Measurements from ENCODE around the gene UBAP1.
A peak's percentile ranks its signal among the peaks of the same experiment; 100 is the strongest.
"Not testable (repeated sequence)": the region's sequence is repeated elsewhere in the genome, so short reads cannot be mapped to it uniquely, and the experiment has no call there.

UBAP1 gene

DNA sequence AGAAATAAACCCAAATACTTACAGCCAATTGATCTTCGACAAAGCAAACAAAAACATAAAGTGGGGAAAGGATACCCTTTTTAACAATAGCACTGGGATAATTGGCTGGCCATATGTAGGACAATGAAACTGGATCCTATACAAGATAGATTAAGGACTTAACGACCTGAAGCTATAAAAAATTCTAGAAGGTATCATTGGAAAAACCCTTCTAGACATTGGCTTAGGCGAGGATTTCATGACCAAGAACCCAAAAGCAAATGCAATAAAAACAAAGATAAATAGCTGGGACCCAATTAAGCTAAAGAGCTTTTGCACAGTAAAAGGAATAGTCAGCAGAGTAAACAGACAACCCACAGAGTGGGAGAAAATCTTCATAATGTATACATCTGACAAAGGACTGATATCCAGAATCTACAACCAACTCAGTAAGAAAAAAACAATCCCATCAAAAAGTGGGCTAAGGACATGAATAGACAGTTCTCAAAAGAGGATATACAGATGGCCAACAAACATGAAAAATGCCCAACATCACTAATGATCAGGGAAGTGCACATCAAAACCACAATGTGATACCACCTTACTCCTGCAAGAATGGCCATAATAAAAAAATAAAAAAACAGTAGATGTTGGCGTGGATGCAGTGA, 35.6 kb downstream of the UBAP1 start (continued):
- TF ChIP-seq, protein P1, sequence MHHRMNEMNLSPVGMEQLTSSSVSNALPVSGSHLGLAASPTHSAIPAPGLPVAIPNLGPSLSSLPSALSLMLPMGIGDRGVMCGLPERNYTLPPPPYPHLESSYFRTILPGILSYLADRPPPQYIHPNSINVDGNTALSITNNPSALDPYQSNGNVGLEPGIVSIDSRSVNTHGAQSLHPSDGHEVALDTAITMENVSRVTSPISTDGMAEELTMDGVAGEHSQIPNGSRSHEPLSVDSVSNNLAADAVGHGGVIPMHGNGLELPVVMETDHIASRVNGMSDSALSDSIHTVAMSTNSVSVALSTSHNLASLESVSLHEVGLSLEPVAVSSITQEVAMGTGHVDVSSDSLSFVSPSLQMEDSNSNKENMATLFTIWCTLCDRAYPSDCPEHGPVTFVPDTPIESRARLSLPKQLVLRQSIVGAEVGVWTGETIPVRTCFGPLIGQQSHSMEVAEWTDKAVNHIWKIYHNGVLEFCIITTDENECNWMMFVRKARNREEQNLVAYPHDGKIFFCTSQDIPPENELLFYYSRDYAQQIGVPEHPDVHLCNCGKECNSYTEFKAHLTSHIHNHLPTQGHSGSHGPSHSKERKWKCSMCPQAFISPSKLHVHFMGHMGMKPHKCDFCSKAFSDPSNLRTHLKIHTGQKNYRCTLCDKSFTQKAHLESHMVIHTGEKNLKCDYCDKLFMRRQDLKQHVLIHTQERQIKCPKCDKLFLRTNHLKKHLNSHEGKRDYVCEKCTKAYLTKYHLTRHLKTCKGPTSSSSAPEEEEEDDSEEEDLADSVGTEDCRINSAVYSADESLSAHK (tag by site-specific recombination; IDR thresholded peaks at IDR 0.05): peak; percentile 87
- TF ChIP-seq ZNF558 (tag by site-specific recombination; IDR thresholded peaks at IDR 0.05) (peak; percentile 78; the same call in 1 of the 2 replicates), FEZF1 (tag by site-specific recombination; IDR thresholded peaks at IDR 0.05) (peak; percentile 90), ZNF843 (tag by site-specific recombination; IDR thresholded peaks at IDR 0.05) (peak; percentile 94), OVOL3 (tag by site-specific recombination; IDR thresholded peaks at IDR 0.05) (peak; percentile 85)
- TF ChIP-seq, protein P2, sequence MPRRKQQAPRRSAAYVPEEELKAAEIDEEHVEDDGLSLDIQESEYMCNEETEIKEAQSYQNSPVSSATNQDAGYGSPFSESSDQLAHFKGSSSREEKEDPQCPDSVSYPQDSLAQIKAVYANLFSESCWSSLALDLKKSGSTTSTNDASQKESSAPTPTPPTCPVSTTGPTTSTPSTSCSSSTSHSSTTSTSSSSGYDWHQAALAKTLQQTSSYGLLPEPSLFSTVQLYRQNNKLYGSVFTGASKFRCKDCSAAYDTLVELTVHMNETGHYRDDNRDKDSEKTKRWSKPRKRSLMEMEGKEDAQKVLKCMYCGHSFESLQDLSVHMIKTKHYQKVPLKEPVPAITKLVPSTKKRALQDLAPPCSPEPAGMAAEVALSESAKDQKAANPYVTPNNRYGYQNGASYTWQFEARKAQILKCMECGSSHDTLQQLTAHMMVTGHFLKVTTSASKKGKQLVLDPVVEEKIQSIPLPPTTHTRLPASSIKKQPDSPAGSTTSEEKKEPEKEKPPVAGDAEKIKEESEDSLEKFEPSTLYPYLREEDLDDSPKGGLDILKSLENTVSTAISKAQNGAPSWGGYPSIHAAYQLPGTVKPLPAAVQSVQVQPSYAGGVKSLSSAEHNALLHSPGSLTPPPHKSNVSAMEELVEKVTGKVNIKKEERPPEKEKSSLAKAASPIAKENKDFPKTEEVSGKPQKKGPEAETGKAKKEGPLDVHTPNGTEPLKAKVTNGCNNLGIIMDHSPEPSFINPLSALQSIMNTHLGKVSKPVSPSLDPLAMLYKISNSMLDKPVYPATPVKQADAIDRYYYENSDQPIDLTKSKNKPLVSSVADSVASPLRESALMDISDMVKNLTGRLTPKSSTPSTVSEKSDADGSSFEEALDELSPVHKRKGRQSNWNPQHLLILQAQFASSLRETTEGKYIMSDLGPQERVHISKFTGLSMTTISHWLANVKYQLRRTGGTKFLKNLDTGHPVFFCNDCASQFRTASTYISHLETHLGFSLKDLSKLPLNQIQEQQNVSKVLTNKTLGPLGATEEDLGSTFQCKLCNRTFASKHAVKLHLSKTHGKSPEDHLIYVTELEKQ (tag by site-specific recombination; IDR thresholded peaks at IDR 0.05; ENCODE audit: borderline replicate concordance): peak; percentile 82
- TF ChIP-seq, protein P3, sequence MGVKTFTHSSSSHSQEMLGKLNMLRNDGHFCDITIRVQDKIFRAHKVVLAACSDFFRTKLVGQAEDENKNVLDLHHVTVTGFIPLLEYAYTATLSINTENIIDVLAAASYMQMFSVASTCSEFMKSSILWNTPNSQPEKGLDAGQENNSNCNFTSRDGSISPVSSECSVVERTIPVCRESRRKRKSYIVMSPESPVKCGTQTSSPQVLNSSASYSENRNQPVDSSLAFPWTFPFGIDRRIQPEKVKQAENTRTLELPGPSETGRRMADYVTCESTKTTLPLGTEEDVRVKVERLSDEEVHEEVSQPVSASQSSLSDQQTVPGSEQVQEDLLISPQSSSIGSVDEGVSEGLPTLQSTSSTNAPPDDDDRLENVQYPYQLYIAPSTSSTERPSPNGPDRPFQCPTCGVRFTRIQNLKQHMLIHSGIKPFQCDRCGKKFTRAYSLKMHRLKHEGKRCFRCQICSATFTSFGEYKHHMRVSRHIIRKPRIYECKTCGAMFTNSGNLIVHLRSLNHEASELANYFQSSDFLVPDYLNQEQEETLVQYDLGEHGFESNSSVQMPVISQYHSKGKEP (tag by site-specific recombination; IDR thresholded peaks at IDR 0.05): peak; percentile 77

DNA sequence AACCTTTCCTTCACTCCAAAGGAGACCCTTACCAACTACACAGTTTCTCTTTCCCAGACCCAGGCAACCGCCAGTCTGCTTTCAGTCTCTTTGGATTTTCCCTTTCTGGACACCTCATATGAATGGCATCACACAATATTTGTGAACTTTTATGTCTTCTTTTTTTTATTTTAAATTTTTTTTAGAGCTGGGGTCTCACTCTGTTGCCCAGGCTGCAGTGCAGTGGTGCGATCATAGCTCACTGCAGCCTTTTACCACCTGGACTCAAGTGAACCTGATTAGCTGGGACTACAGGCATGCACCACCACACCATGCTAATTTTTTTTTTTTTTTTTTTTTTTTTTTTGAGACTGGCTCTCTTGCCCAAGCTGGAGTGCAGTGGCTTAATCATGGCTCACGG, 37.5 kb downstream of the UBAP1 start:
- POLR2A ChIA-PET: no interaction called here
- Histone ChIP-seq H3K4me1 (ENCODE audit: control insufficient read depth, insufficient read depth, low read length) (no peaks in the 10 kb centered on the region; the same call in 1 of the 2 replicates), H3K4me3 (ENCODE audit: low read depth, low read length) (no peak overlapping the region), H3K27ac (ENCODE audit: extremely low read depth, low read depth, low read length) (no peak overlapping the region), H3K36me3 (ENCODE audit: control insufficient read depth in 2 of 2, insufficient read depth in 1 of 2, low read length in 2 of 2) (no peaks in the 10 kb centered on the region), H3K9me3 (ENCODE audit: control insufficient read depth, insufficient read depth, low read depth, low read length) (no peaks in the 10 kb centered on the region)
- TF ChIP-seq, protein P4, sequence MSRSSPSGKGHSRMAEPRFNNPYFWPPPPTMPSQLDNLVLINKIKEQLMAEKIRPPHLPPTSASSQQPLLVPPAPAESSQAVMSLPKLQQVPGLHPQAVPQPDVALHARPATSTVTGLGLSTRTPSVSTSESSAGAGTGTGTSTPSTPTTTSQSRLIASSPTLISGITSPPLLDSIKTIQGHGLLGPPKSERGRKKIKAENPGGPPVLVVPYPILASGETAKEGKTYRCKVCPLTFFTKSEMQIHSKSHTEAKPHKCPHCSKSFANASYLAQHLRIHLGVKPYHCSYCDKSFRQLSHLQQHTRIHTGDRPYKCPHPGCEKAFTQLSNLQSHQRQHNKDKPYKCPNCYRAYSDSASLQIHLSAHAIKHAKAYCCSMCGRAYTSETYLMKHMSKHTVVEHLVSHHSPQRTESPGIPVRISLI (tag by site-specific recombination; IDR thresholded peaks at IDR 0.05): peak; percentile 54; the same call in 1 of the 2 replicates
- TF ChIP-seq ZNF121 (tag by site-specific recombination; IDR thresholded peaks at IDR 0.05) (peak; percentile 71; the same call in 1 of the 2 replicates), ZNF37A (tag by site-specific recombination; IDR thresholded peaks at IDR 0.05) (no peak)
- CTCF ChIA-PET: interaction anchor here (0.6 to 1.1 kb wide), 2 partner anchors 9 to 11 kb away, joined by 4 to 5 read pairs; no protein-coding TSS in a partner anchor

DNA sequence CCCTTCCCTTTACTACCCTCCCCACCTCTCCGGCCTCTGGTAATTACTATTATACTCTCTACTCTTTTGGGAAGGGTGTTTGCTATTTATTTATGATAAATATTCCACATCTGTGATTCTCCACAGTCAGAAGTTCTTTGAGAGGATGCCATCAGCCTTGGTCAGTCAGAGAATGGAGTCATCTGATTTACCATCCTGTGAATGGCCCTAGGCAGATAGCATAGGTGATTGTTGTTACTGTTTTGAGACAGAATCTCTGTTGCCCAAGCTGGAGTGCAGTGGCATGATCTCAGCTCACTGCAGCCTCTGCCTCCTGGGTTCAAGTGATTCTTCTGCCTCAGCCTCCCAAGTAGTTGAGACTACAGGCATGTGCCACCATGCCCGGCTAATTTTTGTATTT, 38.2 kb downstream of the UBAP1 start:
- POLR2A ChIA-PET, CTCF ChIA-PET: not testable (repeated sequence)

More for the DNA sequence above, 38.2 kb downstream of the UBAP1 start:
- H3K4me1 ChIP-seq (ENCODE audit: control insufficient read depth, insufficient read depth, low read length); H3K27ac ChIP-seq (ENCODE audit: extremely low read depth, low read depth, low read length); H3K36me3 ChIP-seq (ENCODE audit: control insufficient read depth in 2 of 2, insufficient read depth in 1 of 2, low read length in 2 of 2); H3K9me3 ChIP-seq (ENCODE audit: control insufficient read depth, insufficient read depth, low read depth, low read length); H3K4me3 ChIP-seq (ENCODE audit: low read depth, low read length): not testable (repeated sequence)

Measured in HEK293 (cell line).